SK-N-SH (cell line): Measurements from ENCODE around the gene SNRK. TPM values are rescaled to one million over a fixed set of nuclear protein-coding genes. Genes with fewer than 3 reads are reported as not detected.

ENCODE experiments used
- CTCF ChIA-PET: fragments of 300-600, 350-600 bp; formaldehyde crosslinking; extraction: SDS; loops from one replicate; lab custom pipeline; 2021; lab: Yijun Ruan, JAX
- POLR2A ChIA-PET: fragments of 350-600 bp; sonication (Branson Sonifier 250); formaldehyde crosslinking; extraction: SDS; loops from one replicate; lab custom pipeline; 2020; ENCODE audit warnings: antibody characterized with exemption, inconsistent platforms; lab: Yijun Ruan, JAX
- DNase-seq: peaks from one replicate; pipeline ENCODE4 v3.0.0; 2012
- H2AFZ ChIP-seq: fragments of 200-600 bp; sonication (generic); 2 replicates; pipeline ENCODE4 v1.8.1; 2016; ENCODE audit warnings: antibody characterized with exemption, mild to moderate bottlenecking, low read depth
- H3F3A ChIP-seq: fragments of 200-600 bp; sonication (generic); replicated peaks from 2 replicates; pipeline ENCODE3; 2016; ENCODE audit warnings: antibody characterized with exemption, mild to moderate bottlenecking; ENCODE audit not compliant: insufficient read depth
- H3K27ac ChIP-seq, 2 experiments: fragments of 200-500 bp in 1 of 2; fragments of 200-600 bp in 1 of 2; sonication (Bioruptor generic) in 1 of 2; sonication (generic), shearing (Covaris generic) in 1 of 2; 2 replicates each; pipeline versions ENCODE4 v1.5.1 to v1.6.1; 2014 to 2016; ENCODE audit warnings: low read depth in 2 of 2, inconsistent platforms in 1 of 2, low read length in 1 of 2, mild to moderate bottlenecking in 1 of 2, mixed read lengths in 1 of 2
- H3K27me3 ChIP-seq: fragments of 200-600 bp; sonication (generic), shearing (Covaris generic); 2 replicates; pipeline ENCODE4 v1.6.1; 2016; ENCODE audit warnings: mixed run types; ENCODE audit not compliant: insufficient read depth
- H3K36me3 ChIP-seq, 2 experiments: fragments of 200-500 bp in 1 of 2; fragments of 200-600 bp in 1 of 2; sonication (Bioruptor generic) in 1 of 2; sonication (generic) in 1 of 2; replicated peaks in 1 of 2; 2 replicates each; pipeline versions ENCODE3 to v1.5.1; 2014 to 2016; ENCODE audit warnings: low read length in 1 of 2, mild to moderate bottlenecking in 1 of 2; ENCODE audit not compliant: insufficient read depth in 2 of 2, control insufficient read depth in 1 of 2
- H3K4me1 ChIP-seq, 2 experiments: fragments of 200-500 bp in 1 of 2; fragments of 200-600 bp in 1 of 2; sonication (Bioruptor generic) in 1 of 2; sonication (generic), shearing (Covaris generic) in 1 of 2; 2 replicates each; pipeline versions ENCODE4 v1.5.1 to v1.6.1; 2014 to 2016; ENCODE audit warnings: low read depth in 1 of 2, low read length in 1 of 2, mixed run types in 1 of 2; ENCODE audit not compliant: insufficient read depth in 2 of 2, control insufficient read depth in 1 of 2
- H3K4me2 ChIP-seq: fragments of 200-600 bp; sonication (generic), shearing (Covaris generic); 2 replicates; pipeline ENCODE4 v1.6.1; 2017; ENCODE audit warnings: mixed run types
- H3K4me3 ChIP-seq, 2 experiments: fragments of 200-500 bp in 1 of 2; fragments of 200-600 bp in 1 of 2; sonication (Bioruptor generic) in 1 of 2; sonication (generic), shearing (Covaris generic) in 1 of 2; 2 replicates each; pipeline versions ENCODE4 v1.5.1 to v1.8.1; 2014 to 2016; ENCODE audit warnings: low read depth in 2 of 2, inconsistent platforms in 1 of 2, low read length in 1 of 2, mild to moderate bottlenecking in 1 of 2, mixed read lengths in 1 of 2, moderate library complexity in 1 of 2
- H3K79me2 ChIP-seq: fragments of 200-600 bp; sonication (generic); 2 replicates; pipeline ENCODE4 v1.8.1; 2017; ENCODE audit warnings: mild to moderate bottlenecking; ENCODE audit not compliant: insufficient read depth
- H3K9ac ChIP-seq: fragments of 200-600 bp; sonication (generic); 2 replicates; pipeline ENCODE4 v1.6.1; 2017; ENCODE audit warnings: mixed run types
- H3K9me2 ChIP-seq: fragments of 200-600 bp; sonication (generic); 2 replicates; pipeline ENCODE4 v1.6.1; 2017; ENCODE audit warnings: mixed run types
- H3K9me3 ChIP-seq: fragments of 200-600 bp; sonication (generic); 2 replicates; pipeline ENCODE4 v1.6.1; 2017; ENCODE audit warnings: mixed run types, mild to moderate bottlenecking, moderate library complexity
- H4K20me1 ChIP-seq: fragments of 200-600 bp; sonication (generic); 2 replicates; pipeline ENCODE4 v1.6.1; 2017; ENCODE audit warnings: mild to moderate bottlenecking, mixed run types; ENCODE audit not compliant: insufficient read depth
- EP300 ChIP-seq, 2 experiments: IDR thresholded peaks; 2 replicates each; pipeline versions ENCODE4 v1.4.0 to v1.6.1; 2012; ENCODE audit warnings: borderline replicate concordance in 1 of 2, low read depth in 1 of 2, low read length in 1 of 2
- FOXM1 ChIP-seq: IDR thresholded peaks from 2 replicates; pipeline ENCODE4 v1.4.0; 2012; ENCODE audit warnings: low read depth, mild to moderate bottlenecking
- GABPA ChIP-seq: IDR thresholded peaks from 2 replicates; pipeline ENCODE4 v1.4.0; 2012; ENCODE audit warnings: low read depth, mild to moderate bottlenecking
- MXI1 ChIP-seq: IDR thresholded peaks from 2 replicates; pipeline ENCODE4 v1.6.1; 2012; ENCODE audit warnings: mild to moderate bottlenecking, low read depth, low read length, improper control_type of control experiment
- NFIC ChIP-seq: IDR thresholded peaks from 2 replicates; pipeline ENCODE4 v1.4.0; 2012; ENCODE audit warnings: borderline replicate concordance
- NRF1 ChIP-seq: IDR thresholded peaks from 2 replicates; pipeline ENCODE4 v1.6.1; 2012; ENCODE audit warnings: low read depth, mild to moderate bottlenecking, low read length
- RAD21 ChIP-seq: IDR thresholded peaks from 2 replicates; pipeline ENCODE4 v1.6.1; 2012; ENCODE audit warnings: mild to moderate bottlenecking, low read length
- RCOR1 ChIP-seq: fragments of 150-350 bp; IDR thresholded peaks from 2 replicates; pipeline ENCODE4 v1.6.1; 2017; ENCODE audit warnings: antibody characterized with exemption, low read length
- TAF1 ChIP-seq: IDR thresholded peaks from 2 replicates; pipeline ENCODE4 v1.6.1; 2012; ENCODE audit warnings: low read depth, mild to moderate bottlenecking, low read length, moderate library complexity, borderline replicate concordance
- TCF12 ChIP-seq: IDR thresholded peaks from 2 replicates; pipeline ENCODE4 v1.4.0; 2012
- TEAD4 ChIP-seq: IDR thresholded peaks from 2 replicates; pipeline ENCODE4 v1.4.0; 2012; ENCODE audit warnings: mild to moderate bottlenecking, borderline replicate concordance; ENCODE audit not compliant: insufficient read depth
- USF2 ChIP-seq: fragments of 150-350 bp; IDR thresholded peaks from 2 replicates; pipeline ENCODE4 v1.6.1; 2017; ENCODE audit warnings: antibody characterized with exemption, low read length, low read depth, borderline replicate concordance
- YY1 ChIP-seq: IDR thresholded peaks from 2 replicates; pipeline ENCODE4 v1.4.0; 2012; ENCODE audit warnings: low read depth, mild to moderate bottlenecking
- ZBTB33 ChIP-seq: IDR thresholded peaks from 2 replicates; pipeline ENCODE4 v1.4.0; 2012; ENCODE audit warnings: low read depth, borderline replicate concordance
- WGBS: methylation state at CpG from one replicate; pipeline ENCODE4 v1.1.6; 2017; ENCODE audit warnings: low lambda C conversion rate; 5-methylcytosine and 5-hydroxymethylcytosine counted together
- polyA plus RNA-seq, 3 experiments: library from polyadenylated mRNA; depleted of rRNA; stranded (reverse); fragments of >200 nt; gene quantifications; 2 replicates each; pipeline ENCODE4 v1.2.3, GENCODE V29; 2012
- TF ChIP-seq, protein P1 (sequence below): IDR thresholded peaks from 2 replicates; pipeline ENCODE4 v1.6.1; 2012; ENCODE audit warnings: mild to moderate bottlenecking, low read depth, low read length, moderate library complexity
- TF ChIP-seq, protein P2 (sequence below): fragments of 200-600 bp; sonication (generic); IDR thresholded peaks from 2 replicates; pipeline ENCODE4 v1.6.1; 2017; ENCODE audit warnings: antibody characterized with exemption, mild to moderate bottlenecking, moderate library complexity
- TF ChIP-seq, protein P3 (sequence below): IDR thresholded peaks from 2 replicates; pipeline ENCODE4; 2012

The SNRK gene
- polyA plus RNA-seq, 1 of the 3 experiments (the other 2 are of a cell fraction): 3.6 TPM

DNA sequence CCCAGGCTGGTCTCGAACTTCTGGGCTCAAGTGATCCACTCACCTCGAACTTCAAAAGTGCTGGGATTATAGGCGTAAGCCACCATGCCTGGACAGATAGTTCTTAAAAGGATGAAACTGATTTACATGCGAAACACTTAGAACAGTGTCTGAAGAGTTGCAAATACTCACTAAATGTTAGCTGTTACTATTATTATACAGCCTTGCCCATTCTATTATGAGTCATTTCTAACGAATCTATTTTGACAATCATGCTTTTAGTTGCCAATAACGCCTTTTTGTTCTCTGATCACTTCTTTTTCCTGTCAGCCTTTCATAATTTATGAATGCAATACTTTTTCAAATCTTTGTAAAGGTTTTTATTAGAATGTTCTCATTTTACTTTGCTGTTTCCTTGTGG, 112.7 kb downstream of the SNRK start:
- Histone ChIP-seq H3K9me2 (no peaks in the 10 kb centered on the region), H3K27ac (no peak overlapping the region), H3K9me3 (no peaks in the 10 kb centered on the region), H3K36me3 (no peaks in the 10 kb centered on the region), H3K4me1 (no peaks in the 10 kb centered on the region; a peak in 1 of 4 replicates), H3K79me2 (no peaks in the 10 kb centered on the region), H3K9ac (no peak overlapping the region), H3K4me3 (no peak overlapping the region), H3K4me2 (no peak overlapping the region), H2AFZ (no peak overlapping the region), H3K27me3 (no peaks in the 10 kb centered on the region), H4K20me1 (no peaks in the 10 kb centered on the region), H3F3A (no peaks in the 10 kb centered on the region)
- DNase-seq: no peak
- ChIA-PET CTCF (interaction anchor here (1.4 kb wide), 1 partner anchor 437 kb away, joined by 6 read pairs; no protein-coding TSS in a partner anchor), POLR2A (no interaction called here)
- WGBS: 97% methylated on average over 6 of the region's 6 CpGs
- TF ChIP-seq YY1 (no peak), NFIC (no peak), RCOR1 (no peak), TEAD4 (no peak), RAD21 (no peak), TAF1 (no peak), USF2 (no peak)

- H3K79me2 ChIP-seq: no peaks in the 10 kb centered on the region
- H3K4me2 ChIP-seq: no peak overlapping the region
- POLR2A ChIA-PET: no interaction called here
- CTCF ChIA-PET: interaction anchor here (1.4 kb wide), 1 partner anchor 438 kb away, joined by 6 read pairs; no protein-coding TSS in a partner anchor
- no peaks in the 10 kb centered on the region for H3K27me3 ChIP-seq
- H2AFZ ChIP-seq: no peak overlapping the region
- H3K9ac ChIP-seq: no peak overlapping the region
- DNase-seq: no peak
- 56% methylated on average over 1 of the region's 1 CpG for WGBS
- no peak for TF ChIP-seq FOXM1
- no peak for TF ChIP-seq EP300 (IDR thresholded peaks at IDR 0.05; ENCODE audit: borderline replicate concordance in 1 of 2, low read depth in 1 of 2, low read length in 1 of 2)
- TF ChIP-seq NRF1: no peak
- TF ChIP-seq MXI1: no peak
- TF ChIP-seq NFIC: no peak
- TF ChIP-seq, protein P1, sequence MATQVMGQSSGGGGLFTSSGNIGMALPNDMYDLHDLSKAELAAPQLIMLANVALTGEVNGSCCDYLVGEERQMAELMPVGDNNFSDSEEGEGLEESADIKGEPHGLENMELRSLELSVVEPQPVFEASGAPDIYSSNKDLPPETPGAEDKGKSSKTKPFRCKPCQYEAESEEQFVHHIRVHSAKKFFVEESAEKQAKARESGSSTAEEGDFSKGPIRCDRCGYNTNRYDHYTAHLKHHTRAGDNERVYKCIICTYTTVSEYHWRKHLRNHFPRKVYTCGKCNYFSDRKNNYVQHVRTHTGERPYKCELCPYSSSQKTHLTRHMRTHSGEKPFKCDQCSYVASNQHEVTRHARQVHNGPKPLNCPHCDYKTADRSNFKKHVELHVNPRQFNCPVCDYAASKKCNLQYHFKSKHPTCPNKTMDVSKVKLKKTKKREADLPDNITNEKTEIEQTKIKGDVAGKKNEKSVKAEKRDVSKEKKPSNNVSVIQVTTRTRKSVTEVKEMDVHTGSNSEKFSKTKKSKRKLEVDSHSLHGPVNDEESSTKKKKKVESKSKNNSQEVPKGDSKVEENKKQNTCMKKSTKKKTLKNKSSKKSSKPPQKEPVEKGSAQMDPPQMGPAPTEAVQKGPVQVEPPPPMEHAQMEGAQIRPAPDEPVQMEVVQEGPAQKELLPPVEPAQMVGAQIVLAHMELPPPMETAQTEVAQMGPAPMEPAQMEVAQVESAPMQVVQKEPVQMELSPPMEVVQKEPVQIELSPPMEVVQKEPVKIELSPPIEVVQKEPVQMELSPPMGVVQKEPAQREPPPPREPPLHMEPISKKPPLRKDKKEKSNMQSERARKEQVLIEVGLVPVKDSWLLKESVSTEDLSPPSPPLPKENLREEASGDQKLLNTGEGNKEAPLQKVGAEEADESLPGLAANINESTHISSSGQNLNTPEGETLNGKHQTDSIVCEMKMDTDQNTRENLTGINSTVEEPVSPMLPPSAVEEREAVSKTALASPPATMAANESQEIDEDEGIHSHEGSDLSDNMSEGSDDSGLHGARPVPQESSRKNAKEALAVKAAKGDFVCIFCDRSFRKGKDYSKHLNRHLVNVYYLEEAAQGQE: no peak
- no peak for TF ChIP-seq TCF12
- no peak for TF ChIP-seq RCOR1
- TF ChIP-seq, protein P2, sequence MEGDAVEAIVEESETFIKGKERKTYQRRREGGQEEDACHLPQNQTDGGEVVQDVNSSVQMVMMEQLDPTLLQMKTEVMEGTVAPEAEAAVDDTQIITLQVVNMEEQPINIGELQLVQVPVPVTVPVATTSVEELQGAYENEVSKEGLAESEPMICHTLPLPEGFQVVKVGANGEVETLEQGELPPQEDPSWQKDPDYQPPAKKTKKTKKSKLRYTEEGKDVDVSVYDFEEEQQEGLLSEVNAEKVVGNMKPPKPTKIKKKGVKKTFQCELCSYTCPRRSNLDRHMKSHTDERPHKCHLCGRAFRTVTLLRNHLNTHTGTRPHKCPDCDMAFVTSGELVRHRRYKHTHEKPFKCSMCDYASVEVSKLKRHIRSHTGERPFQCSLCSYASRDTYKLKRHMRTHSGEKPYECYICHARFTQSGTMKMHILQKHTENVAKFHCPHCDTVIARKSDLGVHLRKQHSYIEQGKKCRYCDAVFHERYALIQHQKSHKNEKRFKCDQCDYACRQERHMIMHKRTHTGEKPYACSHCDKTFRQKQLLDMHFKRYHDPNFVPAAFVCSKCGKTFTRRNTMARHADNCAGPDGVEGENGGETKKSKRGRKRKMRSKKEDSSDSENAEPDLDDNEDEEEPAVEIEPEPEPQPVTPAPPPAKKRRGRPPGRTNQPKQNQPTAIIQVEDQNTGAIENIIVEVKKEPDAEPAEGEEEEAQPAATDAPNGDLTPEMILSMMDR: no peak
- TF ChIP-seq GABPA: no peak
- TF ChIP-seq, protein P3, sequence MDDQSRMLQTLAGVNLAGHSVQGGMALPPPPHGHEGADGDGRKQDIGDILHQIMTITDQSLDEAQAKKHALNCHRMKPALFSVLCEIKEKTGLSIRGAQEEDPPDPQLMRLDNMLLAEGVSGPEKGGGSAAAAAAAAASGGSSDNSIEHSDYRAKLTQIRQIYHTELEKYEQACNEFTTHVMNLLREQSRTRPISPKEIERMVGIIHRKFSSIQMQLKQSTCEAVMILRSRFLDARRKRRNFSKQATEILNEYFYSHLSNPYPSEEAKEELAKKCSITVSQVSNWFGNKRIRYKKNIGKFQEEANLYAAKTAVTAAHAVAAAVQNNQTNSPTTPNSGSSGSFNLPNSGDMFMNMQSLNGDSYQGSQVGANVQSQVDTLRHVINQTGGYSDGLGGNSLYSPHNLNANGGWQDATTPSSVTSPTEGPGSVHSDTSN: no peak
- TF ChIP-seq RAD21: no peak
- TF ChIP-seq ZBTB33: no peak
- TF ChIP-seq, all 33 proteins: peak for 0
- Histone ChIP-seq H3F3A (no peaks in the 10 kb centered on the region), H3K9me2 (no peaks in the 10 kb centered on the region), H3K4me1 (no peaks in the 10 kb centered on the region), H3K4me3 (no peak overlapping the region), H3K27ac (no peak overlapping the region), H3K9me3 (no peaks in the 10 kb centered on the region), H3K36me3 (no peaks in the 10 kb centered on the region), H4K20me1 (no peaks in the 10 kb centered on the region)
Observed at GRCh38 chr3:43400167-43400566, 113.8 kb downstream of the SNRK start.
